Nephron progenitor cell (in vitro differentiated cells): ENCODE results near the gene MAGI1.

ENCODE experiments used
- DNase-seq: peaks from one replicate; pipeline ENCODE4 v3.0.0; 2021
- H3K27ac Mint-ChIP-seq: 2 replicates; pipeline ENCODE4 v1.8.0; 2021; ENCODE audit warnings: mild to moderate bottlenecking, moderate library complexity, mixed read lengths
- H3K27me3 Mint-ChIP-seq: 2 replicates; pipeline ENCODE4 v1.8.0; 2021; ENCODE audit warnings: mild to moderate bottlenecking, low read depth, mixed read lengths; ENCODE audit not compliant: poor library complexity
- H3K36me3 Mint-ChIP-seq: 2 replicates; pipeline ENCODE4 v1.8.0; 2021; ENCODE audit warnings: low read depth, mixed read lengths
- H3K4me1 Mint-ChIP-seq: 2 replicates; pipeline ENCODE4 v1.8.0; 2021; ENCODE audit warnings: mixed read lengths
- H3K4me3 Mint-ChIP-seq: 2 replicates; pipeline ENCODE4 v1.8.0; 2021; ENCODE audit warnings: mild to moderate bottlenecking, moderate library complexity, mixed read lengths
- H3K9me3 Mint-ChIP-seq: 2 replicates; pipeline ENCODE4 v1.8.0; 2021; ENCODE audit warnings: mild to moderate bottlenecking, moderate library complexity, mixed read lengths
- CTCF ChIP-seq: fragments of 200-600 bp; sonication (generic); IDR thresholded peaks from 2 replicates; pipeline ENCODE4 v1.5.0; 2021; ENCODE audit warnings: antibody characterized with exemption

MAGI1 gene

GRCh38 chr3:65597226-65597951 is 441.3 kb downstream of the MAGI1 start:
- Mint-ChIP-seq H3K4me3 (peak overlapping the region; percentile 89), H3K9me3 (no peaks in the 10 kb centered on the region), H3K27me3 (peaks cover 10% of the 10 kb centered on the region), H3K27ac (peak overlapping the region; percentile 74), H3K4me1 (peaks cover 45% of the 10 kb centered on the region), H3K36me3 (no peaks in the 10 kb centered on the region)
- peak; percentile 52 for DNase-seq
- TF ChIP-seq CTCF: no peak

- no peaks in the 10 kb centered on the region for H3K36me3 Mint-ChIP-seq
- peaks cover 52% of the 10 kb centered on the region for H3K4me1 Mint-ChIP-seq
- DNase-seq: no peak
- peak overlapping the region; percentile 89 for H3K4me3 Mint-ChIP-seq
- H3K9me3 Mint-ChIP-seq: no peaks in the 10 kb centered on the region
- peaks cover 8% of the 10 kb centered on the region for H3K27me3 Mint-ChIP-seq
- peak overlapping the region; percentile 74 for H3K27ac Mint-ChIP-seq
- no peak for TF ChIP-seq CTCF
Observed at GRCh38 chr3:65596571-65597225, 442.0 kb downstream of the MAGI1 start.

GRCh38 chr3:65596029-65596300 is 442.8 kb downstream of the MAGI1 start:
- Mint-ChIP-seq H3K4me1 (peaks cover 59% of the 10 kb centered on the region), H3K27ac (no peak overlapping the region), H3K36me3 (no peaks in the 10 kb centered on the region), H3K4me3 (peak overlapping the region; percentile 89), H3K27me3 (peaks cover 5% of the 10 kb centered on the region), H3K9me3 (no peaks in the 10 kb centered on the region)
- TF ChIP-seq CTCF: no peak
- no peak for DNase-seq

GRCh38 chr3:65595222-65596028 is 443.3 kb downstream of the MAGI1 start:
- Mint-ChIP-seq H3K36me3 (no peaks in the 10 kb centered on the region), H3K4me1 (peaks cover 62% of the 10 kb centered on the region), H3K27ac (peak overlapping the region; percentile 31), H3K27me3 (peaks cover 5% of the 10 kb centered on the region), H3K4me3 (peak overlapping the region; percentile 89), H3K9me3 (no peaks in the 10 kb centered on the region)
- DNase-seq: no peak
- TF ChIP-seq CTCF: no peak

- H3K27ac Mint-ChIP-seq: no peak overlapping the region
- H3K4me1 Mint-ChIP-seq: peaks cover 76% of the 10 kb centered on the region
- DNase-seq: no peak
- H3K9me3 Mint-ChIP-seq: no peaks in the 10 kb centered on the region
- no peak for TF ChIP-seq CTCF
- H3K27me3 Mint-ChIP-seq: peaks cover 4% of the 10 kb centered on the region
- H3K4me3 Mint-ChIP-seq: no peak overlapping the region
- H3K36me3 Mint-ChIP-seq: no peaks in the 10 kb centered on the region
Observed at GRCh38 chr3:65593780-65594752, 444.7 kb downstream of the MAGI1 start.
